NCI-H2196 treated with DMSO at 0.1 percent for 48 hours (cell line): ENCODE measurements around the gene UBE2R2.
"Not testable (repeated sequence)": the region's sequence is repeated elsewhere in the genome, so short reads cannot be mapped to it uniquely, and the experiment has no call there.

ENCODE experiments used
- DNase-seq: peaks from one replicate; lab custom pipeline; 2025; ENCODE audit not compliant: unreplicated experiment; lab: John Stamatoyannopoulos, UW

The UBE2R2 gene

DNA sequence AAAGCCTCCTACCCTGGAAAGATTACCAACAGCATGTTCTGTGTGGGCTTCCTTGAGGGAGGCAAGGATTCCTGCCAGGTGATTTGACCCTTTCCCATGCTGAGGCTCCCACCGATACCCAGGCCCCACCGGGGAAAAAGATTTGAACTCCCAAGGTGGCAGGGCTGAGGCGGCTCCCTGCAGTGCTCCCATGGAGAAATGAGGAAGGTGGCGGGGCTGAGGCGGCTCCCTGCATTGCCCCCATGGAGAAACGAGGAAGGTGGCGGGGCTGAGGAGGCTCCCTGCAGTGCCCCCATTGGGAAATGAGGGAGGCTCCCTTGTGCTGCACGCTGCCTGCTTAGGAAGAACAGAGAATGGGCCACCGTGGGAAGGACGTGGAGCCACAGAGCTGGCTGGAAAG is 18.4 kb upstream of the UBE2R2 start:
- DNase-seq: no peak

DNA sequence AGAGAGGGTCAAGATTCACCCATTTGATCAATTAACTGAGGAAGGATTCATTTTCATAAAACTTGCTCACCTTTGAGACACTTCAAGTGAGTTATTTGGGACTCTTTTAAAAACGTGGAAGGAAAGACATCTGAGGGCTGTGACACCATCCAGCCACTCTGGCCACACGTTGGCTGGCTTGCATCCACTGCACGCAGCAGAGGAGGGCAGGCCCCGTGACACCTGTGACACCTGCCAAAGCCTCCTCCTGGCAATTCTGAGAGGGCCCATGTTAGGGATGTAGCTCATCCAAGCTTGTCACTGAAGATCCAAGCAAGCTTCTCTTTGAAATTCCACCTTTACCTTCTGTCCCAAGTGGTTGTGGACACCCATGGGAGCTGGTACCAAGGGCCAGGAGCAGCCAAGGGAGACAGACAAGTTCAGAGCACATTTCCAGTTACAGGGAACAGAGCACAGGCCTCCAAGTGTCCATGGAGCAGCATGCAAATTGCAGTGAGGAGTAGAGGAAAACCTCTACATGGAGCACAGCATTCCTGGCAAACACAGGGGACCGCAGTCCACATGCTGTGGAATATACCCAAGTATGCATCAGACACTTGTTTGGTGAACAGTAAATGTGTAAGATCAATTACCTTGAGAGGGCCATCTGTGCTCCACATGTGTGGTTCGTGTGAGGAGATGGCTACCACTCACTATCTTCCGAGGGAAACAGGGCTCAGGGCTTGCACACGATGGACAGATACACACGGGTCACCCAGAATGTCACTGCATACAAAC is 16.8 kb upstream of the UBE2R2 start:
- DNase-seq: no peak

DNA sequence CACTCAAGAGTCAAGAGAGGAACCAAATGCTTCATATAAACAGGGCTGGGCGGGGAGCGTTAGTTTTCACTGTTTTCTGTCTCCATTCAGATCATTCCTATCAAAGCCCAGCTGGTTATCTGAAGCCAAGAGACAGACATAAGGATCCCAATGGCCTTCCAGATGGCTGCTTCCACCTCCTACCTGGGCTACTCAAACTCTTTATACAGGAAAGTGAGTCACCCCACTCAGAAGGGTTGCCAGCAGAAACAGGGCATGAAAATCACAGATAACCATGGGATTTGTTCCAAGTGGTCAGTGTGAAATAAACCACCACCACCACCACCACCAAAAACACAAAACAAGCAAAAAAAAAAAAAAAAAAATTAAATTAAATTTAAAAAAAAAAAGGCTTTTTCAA is 16.1 kb upstream of the UBE2R2 start:
- no peak for DNase-seq

DNA sequence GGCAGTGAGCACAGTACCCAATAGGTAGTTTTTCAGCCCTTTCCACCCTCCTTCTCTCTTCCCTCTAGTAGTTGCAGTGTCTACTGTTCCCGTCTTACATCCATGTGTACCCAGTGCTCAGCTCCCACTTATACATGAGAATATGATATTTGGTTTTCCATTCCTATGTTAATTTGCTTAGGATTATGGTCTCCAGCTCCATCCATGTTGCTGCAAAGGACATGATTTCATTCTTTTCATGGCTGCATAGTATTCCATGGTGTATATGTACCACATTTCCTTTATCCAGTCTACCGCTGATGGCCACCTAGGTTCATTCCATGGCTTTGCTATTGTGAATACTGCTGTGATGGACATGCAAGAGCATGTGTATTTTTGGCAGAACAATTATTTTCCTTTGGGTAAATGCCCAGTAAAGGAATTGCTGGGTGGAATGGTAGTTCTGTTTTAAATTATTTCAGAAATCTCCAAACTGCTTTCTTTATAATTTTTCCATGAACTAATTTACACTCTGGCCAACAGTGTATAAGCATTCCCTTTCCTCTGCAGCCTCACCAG is 14.9 kb upstream of the UBE2R2 start:
- DNase-seq: not testable (repeated sequence)

DNA sequence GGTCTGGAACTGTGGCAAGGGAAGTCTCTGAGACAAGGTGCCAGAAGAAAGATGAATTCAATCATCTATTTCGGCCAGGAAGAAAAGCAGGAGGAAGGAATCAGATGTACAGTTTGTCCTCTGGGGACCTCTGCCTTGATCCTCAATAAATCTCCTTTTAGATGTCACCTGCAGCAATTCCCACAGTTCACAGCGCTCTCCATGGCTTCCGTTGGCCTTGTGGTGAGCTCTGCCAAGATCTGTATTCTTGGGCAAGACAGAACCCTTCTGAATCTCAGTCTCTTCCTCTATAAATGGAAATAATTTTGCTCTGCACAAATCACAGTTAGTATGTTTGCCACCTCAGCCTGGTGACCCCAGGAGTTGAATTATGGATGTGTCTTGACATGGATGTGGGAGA is 12.8 kb upstream of the UBE2R2 start:
- DNase-seq: not testable (repeated sequence)

DNA sequence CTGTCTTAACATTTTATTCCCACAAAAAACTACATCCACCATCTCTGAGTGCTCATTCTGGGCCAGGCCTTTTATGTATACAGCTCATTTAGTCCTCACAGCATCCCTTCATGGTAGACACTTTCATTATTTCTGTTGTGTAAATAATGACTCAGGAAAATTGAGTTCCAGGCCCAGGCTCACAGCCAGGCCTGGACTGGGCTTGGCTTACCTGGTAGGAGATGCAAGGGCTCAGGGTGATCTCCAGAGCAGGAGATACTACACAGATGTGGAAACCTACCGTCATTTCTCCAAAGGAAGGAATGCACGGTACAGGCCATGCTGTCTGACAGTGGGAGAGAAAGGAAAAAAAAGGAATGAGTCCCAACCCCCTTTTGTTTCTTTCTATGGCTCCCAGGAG is 9.8 kb upstream of the UBE2R2 start:
- not testable (repeated sequence) for DNase-seq

DNA sequence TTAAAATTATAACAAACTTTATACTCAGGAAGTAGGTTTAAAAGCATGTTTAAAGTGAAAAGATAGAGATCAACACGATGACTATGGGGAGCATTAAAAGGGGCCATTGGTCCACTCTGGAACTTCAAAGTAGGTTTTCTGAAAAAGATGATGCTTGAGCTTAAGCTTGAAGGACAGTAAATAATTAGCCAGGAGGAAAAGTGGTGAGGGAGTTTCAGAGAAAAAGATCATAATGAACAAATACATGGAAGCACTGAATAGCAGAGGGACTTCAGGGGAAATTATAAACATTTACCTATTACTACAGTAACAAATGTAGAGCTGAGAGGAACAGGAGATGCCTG is 8.0 kb upstream of the UBE2R2 start:
- DNase-seq: not testable (repeated sequence)

DNA sequence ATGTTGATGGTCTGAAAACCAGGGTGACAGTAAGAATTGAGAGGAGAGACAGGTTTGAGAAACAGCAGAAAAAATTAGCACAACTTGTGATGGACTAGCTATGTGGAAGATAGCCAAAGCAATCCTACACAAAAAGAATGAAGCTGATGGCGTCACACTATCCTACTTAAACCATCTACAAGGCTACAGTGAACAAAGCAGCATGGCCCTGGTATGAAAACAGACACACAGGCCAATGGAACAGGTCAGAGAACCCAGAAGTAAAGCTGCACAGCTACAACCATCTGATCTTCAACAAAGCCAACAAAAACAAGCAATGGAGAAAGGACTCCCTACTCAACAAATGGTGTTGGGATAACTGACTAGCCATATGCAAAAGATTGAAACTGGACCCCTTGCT is 7.5 kb upstream of the UBE2R2 start:
- DNase-seq: no peak

DNA sequence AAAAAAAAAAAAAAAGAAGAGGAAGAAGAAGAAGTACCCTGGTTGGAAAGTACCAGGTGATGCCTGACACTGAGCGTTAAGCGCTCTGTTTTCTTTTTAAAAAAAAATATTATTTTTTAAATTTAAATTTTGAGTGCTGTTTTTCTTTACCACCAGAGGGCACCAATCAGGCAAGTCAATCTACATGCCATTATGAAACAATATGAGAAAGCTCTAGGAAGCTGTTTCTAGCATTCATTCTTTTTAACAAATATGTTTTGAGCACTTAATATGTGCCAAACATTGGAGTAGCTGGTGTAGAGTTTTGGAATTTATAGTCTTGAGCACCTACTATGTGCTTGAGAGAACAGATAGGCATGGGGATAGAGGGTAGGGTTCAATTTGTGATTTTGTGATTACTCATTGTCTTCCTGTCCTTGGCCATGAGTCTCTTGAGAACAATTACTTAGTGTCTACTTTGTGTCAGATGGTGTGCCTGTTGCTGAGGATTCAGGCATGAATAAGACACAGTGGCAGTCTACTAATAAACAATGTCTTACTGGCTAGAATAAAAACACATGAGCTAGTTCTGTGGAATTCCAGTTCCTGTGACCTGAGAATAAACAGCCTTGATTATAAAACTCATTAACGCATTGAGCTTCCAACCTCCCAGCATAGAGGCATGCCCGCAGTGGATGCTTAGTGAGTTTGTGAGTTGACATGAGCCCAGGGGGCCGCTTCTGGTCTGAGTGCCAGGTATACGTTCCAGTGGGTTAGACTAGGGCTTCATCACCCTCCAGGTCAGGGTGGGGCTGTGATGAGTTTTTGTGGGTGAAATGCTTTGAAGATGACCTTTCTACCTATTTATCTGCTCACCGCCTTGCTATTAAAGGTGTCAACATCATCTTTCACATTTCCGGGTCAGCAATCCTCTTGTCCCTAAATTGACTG is 3.0 kb upstream of the UBE2R2 start:
- peak; percentile 19 for DNase-seq

DNA sequence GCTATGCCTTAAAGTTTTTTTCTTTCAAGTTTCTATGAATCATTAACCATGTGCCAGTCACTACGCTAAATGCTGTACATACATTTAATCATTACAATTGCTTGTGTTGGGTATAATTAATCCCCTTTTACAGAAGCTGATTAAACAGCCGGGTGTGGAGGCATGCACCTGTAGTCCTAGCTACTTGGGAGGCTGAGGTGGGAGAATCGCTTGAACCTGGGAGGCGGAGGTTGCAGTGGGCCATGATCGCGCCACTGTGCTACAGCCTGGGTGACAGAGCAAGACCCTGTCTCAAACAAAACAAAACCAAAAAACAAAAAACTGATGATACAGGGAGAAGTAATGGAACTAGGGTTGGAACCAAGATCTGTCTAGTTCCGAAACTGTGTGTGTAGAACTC is 1.2 kb upstream of the UBE2R2 start:
- no peak for DNase-seq

DNA sequence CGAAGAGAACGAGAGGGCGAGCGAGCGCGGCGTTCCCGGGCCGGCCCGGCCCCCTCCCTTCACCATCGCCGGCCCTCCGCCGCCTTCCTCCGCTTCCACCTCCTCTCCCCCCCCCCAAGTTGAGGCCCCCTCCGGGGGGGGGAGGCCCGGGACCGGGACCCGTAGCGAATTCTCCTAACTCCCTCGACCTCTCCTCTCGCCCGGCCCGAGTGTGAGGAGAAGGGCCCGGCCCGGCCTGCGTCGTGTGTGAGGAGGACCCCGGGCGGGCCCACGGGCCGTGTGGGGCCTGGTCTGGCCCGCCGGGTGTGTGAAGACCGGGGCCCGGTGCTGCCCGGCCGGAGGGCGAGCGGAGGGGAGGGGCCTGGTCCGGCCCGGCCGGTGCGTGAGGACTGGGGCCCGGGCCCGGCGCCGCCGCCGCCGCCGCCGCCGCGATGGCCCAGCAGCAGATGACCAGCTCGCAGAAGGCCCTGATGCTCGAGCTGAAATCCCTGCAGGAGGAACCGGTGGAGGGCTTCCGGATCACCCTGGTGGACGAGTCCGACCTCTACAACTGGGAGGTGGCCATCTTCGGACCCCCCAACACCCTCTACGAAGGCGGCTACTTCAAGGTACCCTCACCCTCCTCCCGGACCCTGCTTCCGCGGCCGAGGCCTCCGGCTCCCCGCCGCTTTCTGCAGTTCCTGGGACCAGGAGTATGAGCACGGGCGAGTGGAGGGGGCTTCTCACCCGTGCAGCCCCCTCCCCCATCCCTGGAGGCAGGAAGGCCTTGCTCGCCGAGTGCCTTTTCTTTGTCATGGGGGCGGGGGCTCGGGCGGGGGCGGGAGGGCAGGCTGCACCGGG is 587 bp downstream of the UBE2R2 start:
- no peak for DNase-seq

DNA sequence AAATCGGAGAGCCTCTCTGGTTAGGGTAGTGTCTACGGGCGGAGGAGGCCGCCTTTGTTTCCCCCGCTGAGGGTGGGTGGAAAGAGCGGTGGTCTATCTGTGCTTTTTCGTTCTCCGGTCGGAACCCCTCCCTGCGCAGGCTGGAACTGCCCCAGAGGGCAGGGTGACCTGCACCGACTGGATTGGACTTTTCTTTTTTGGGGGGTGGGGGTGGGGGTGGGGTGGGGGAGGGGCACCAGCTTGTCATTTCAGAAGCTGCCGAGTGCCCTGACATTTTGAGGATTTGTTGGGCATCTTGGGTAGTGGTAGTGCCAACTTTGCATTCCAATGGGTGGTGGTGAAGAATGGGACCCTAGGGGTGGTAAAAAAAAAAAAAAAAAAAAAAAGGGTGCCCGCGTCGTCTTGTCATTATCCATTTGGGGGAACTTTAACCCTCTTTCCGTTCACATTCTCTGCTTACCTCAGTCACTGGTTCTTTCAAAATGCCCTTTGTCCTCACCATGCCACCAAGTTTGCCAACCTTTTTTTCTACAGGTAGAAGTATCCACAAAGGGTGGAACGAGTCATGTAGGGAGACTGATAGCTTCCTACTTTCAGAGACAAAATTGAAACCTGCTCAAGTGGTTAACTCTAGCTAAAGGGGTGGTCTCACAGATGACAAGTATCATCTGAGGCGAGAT is 1.3 kb downstream of the UBE2R2 start:
- no peak for DNase-seq

DNA sequence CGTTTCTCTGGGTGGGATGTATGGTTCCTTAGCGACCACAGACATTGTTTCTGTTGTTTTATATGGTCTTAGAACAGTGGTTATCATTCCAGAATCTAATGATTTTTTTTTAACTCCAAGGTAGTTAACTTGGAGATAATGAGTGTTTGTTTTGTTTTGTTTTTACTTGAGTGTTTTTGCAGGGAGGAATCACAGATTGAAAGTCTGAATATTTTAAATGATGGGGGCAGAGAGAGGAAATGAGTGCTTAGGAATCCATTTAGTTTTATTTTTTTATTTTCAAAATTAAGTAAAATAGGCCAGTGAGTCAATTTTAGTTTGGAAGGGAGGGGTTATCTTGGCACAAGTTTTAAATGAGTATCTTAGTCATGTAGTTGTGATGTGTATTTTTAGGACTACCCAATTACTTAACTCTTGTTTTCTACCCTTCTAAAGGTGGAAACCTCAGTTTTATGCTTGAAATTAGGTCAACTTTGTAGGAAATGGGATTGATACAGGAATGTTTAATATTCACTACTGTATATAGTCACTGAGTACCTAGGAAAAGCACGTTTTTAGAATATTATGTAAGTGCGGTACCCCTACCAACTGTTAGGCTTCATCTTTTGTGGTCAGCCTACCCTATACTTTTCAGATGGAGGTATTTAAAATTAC is 2.0 kb downstream of the UBE2R2 start:
- no peak for DNase-seq

DNA sequence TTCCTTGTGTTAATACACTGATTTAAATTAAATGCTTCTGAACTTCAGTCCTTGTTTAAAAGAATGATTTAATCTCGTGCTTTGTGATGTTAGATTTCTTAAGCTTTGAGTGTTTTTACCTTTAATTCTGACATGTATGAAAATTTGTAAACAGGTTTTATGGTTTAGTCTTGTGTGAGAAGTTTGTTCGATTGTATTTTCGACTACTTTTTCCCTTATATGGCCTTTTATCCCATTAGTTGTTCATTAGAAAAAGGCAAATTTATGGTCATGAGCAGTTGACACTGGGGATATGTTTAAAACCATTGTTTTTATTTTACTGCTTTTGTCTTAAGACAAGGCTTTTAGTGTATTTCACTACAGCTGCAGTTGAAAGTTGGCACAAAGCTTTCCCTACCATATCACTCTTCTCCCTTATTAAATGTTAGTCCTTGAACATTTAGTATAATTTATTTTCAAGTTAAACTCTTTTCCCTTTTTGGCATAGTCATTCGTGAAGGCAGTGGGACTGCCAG is 3.3 kb downstream of the UBE2R2 start:
- no peak for DNase-seq

DNA sequence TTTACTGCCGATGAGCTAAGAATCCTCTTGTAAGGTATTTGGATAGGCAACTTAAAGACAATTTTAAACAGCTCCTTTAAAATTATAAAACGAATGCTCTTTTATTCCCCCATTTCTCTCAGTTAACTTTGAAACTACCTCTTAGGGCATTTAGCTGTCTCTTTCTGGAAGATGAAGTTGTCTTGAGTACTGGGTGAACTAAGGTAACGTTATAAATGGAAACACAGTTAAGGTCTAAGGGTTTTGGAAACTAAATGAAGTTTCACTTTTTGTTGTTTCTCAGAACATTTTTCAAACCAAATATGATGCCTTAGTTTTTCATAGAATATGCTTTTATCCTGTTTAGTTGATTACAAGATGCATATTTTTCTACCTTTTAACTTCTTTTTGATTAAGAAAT is 6.8 kb downstream of the UBE2R2 start:
- no peak for DNase-seq

DNA sequence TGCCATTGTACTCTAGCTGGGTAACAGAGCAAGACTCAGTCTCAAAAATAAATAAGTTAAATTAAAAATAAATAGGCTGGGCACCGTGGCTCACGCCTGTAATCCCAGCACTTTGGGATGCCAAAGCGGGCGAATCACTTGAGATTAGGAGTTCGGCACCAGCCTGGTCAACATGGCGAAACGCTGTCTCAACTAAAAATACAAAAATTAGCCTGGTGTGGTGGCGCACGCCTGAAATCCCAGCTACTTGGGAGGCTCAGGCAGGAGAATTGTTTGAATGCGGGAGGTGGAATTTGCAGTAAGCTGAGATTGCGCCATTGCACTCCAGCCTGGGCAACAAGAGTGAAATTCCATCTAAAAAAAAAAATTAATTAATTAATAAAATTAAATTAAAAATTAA is 10.3 kb downstream of the UBE2R2 start:
- DNase-seq: not testable (repeated sequence)

DNA sequence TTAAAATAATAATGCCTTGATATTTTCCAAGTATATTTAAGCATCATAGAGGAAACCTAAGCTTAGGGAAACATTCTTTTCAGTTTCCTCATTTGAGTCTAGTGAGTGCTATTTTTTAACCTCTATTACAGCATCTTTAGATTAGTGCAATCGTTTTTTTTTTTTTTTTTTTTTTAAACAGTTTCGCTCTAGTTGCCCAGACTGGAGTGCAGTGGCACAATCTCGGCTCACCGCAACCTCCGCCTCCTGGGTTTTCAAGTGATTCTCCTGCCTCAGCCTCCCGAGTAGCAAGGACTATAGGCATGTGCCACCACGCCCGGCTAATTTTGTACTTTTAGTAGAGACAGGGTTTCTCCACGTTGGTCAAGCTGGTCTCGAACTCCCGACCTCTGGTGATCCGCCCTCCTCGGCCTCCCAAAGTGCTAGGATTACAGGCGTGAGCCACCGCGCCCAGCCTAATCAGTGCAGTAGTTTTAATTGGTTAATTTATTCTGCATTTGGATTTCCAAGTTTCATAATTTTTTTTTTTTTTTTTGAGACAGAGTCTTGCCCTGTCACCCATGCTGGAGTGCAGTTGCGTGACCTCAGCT is 12.8 kb downstream of the UBE2R2 start:
- DNase-seq: not testable (repeated sequence)

DNA sequence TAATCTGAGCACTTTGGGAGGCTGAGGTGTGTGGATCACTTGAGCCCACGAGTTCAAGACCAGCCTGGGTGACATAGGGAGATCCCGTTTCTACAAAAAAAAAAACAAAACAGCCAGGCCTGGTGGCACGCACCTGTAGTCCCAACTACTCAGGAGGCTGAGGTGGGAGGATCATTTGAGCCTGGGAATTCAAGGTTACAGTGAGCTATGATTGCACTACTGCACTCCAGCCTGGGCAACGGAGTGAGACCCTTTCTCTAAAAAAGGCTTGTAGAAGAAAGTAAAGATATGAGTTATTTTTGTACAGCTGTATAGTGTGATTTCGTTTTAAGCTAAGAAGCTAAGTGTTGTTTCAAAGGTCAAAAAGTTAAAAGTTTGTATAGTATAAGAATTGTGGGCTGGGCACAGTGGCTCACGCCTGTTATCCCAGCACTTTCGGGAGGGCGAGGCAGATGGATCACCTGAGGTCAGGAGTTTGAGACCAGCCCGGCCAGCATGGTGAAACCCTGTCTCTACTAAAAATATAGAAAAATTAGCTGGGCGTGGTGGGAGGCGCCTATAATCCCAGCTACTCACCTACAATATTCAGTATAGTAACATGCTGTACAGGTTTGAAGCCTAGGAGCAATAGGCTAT is 18.8 kb downstream of the UBE2R2 start:
- no peak for DNase-seq

DNA sequence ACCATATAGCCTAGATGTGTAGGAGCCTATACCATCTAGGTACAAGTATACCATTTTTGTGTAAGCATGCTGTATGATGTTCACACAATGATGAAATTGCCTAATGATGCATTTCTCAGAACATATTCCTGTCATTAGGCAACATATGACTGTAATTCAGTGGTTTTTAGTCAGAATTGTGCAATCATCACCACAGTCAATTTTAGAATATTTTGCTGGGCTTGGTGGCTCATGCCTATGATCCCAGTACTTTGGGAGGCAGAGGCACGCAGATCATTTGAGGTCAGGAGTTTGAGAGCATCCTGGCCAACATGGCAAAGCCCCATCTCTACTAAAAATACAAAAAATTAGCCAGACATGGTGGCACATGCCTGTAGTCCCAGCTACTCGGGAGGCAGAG is 19.3 kb downstream of the UBE2R2 start:
- DNase-seq: not testable (repeated sequence)
